Measurements from ENCODE around the gene DSG2.

DNA sequence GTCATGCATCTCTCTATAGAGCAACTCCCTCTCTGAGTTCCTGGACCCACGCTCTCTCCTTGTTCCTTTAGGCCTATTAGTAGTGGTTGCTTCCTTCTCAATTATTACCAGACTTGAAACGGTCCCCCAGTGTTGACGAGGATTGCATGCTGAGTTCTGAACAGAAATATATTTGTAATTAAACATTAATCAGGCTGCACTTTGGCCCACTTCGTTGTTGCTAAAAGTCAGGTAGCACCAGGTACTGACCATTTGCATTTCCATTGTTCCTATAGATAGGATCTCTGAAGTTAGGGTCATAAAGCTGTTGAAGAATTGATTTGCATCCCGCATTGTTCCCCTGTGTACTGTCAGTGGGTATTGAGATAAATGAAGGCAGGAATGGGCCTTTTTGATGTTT is 56.8 kb downstream of the DSG2 start:
- TF ChIP-seq, protein P1, sequence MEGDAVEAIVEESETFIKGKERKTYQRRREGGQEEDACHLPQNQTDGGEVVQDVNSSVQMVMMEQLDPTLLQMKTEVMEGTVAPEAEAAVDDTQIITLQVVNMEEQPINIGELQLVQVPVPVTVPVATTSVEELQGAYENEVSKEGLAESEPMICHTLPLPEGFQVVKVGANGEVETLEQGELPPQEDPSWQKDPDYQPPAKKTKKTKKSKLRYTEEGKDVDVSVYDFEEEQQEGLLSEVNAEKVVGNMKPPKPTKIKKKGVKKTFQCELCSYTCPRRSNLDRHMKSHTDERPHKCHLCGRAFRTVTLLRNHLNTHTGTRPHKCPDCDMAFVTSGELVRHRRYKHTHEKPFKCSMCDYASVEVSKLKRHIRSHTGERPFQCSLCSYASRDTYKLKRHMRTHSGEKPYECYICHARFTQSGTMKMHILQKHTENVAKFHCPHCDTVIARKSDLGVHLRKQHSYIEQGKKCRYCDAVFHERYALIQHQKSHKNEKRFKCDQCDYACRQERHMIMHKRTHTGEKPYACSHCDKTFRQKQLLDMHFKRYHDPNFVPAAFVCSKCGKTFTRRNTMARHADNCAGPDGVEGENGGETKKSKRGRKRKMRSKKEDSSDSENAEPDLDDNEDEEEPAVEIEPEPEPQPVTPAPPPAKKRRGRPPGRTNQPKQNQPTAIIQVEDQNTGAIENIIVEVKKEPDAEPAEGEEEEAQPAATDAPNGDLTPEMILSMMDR (IDR thresholded peaks at IDR 0.05) = no peak
- no peak for TF ChIP-seq POLR2A (IDR thresholded peaks at IDR 0.05)
